DMS114 treated with DMSO at 0.1 percent for 48 hours (cell line): ENCODE results near the gene LYZL1.
"Not testable (repeated sequence)": the region's sequence is repeated elsewhere in the genome, so short reads cannot be mapped to it uniquely, and the experiment has no call there.

Experiments
- DNase-seq: peaks from one replicate; lab custom pipeline; 2025; ENCODE audit not compliant: unreplicated experiment; lab: John Stamatoyannopoulos, UW

The LYZL1 gene

GRCh38 chr10:29288906-29289305, at the start of gene LYZL1:
TSS of gene LYZL1 (plus strand) at chr10:29289070. CDS start at chr10:29291868, 2,798 bp downstream.
- DNase-seq, result not testable (repeated sequence)

GRCh38 chr10:29239569-29240472, 49.0 kb upstream of the LYZL1 start:
- DNase-seq, result no peak

GRCh38 chr10:29240986-29241660, 47.7 kb upstream of the LYZL1 start:
- no peak for DNase-seq

GRCh38 chr10:29241925-29242324, 46.9 kb upstream of the LYZL1 start:
- DNase-seq, result no peak

GRCh38 chr10:29243066-29243465, 45.8 kb upstream of the LYZL1 start:
- DNase-seq, result no peak

GRCh38 chr10:29243750-29244149, 45.1 kb upstream of the LYZL1 start:
- no peak for DNase-seq

GRCh38 chr10:29244978-29245377, 43.9 kb upstream of the LYZL1 start:
- no peak for DNase-seq

- no peak for DNase-seq
Observed at GRCh38 chr10:29245476-29245875, 43.4 kb upstream of the LYZL1 start.

- no peak for DNase-seq
Observed at GRCh38 chr10:29246449-29246848, 42.4 kb upstream of the LYZL1 start.

GRCh38 chr10:29248158-29248557, 40.7 kb upstream of the LYZL1 start:
- DNase-seq, result no peak

GRCh38 chr10:29249018-29249417, 39.9 kb upstream of the LYZL1 start:
- DNase-seq, result no peak

- DNase-seq, result no peak
Observed at GRCh38 chr10:29250066-29250465, 38.8 kb upstream of the LYZL1 start.

- DNase-seq, result no peak
Observed at GRCh38 chr10:29252811-29253689, 35.8 kb upstream of the LYZL1 start.

- DNase-seq, result no peak
Observed at GRCh38 chr10:29253690-29254029, 35.2 kb upstream of the LYZL1 start.

GRCh38 chr10:29254123-29255046, 34.5 kb upstream of the LYZL1 start:
- no peak for DNase-seq

- no peak for DNase-seq
Observed at GRCh38 chr10:29255104-29255503, 33.8 kb upstream of the LYZL1 start.

- no peak for DNase-seq
Observed at GRCh38 chr10:29256019-29256418, 32.9 kb upstream of the LYZL1 start.

- no peak for DNase-seq
Observed at GRCh38 chr10:29256586-29256985, 32.3 kb upstream of the LYZL1 start.

- no peak for DNase-seq
Observed at GRCh38 chr10:29257106-29257783, 31.6 kb upstream of the LYZL1 start.

- no peak for DNase-seq
Observed at GRCh38 chr10:29257784-29258135, 31.1 kb upstream of the LYZL1 start.
